Lower lobe of right lung (tissue), 2 donors: ENCODE data around the gene RPTOR. TPM values are rescaled to one million over a fixed set of nuclear protein-coding genes. Genes with fewer than 3 reads are reported as not detected.
"Not testable (repeated sequence)": the region's sequence is repeated elsewhere in the genome, so short reads cannot be mapped to it uniquely, and the experiment has no call there.

Experiments
- ATAC-seq, 2 donors: fragments of 200-7000 bp; cut with Tn5 transposase; one replicate each; pipeline ENCODE4 v1.9.1; 2020 to 2022; ENCODE audit warnings: mild to moderate bottlenecking in 2 of 2, moderate library complexity in 2 of 2
- DNase-seq: peaks from one replicate; pipeline ENCODE4 v3.0.0-alpha.2; 2020
- H3K27ac ChIP-seq: fragments of 200-600 bp; one replicate; pipeline ENCODE4 v1.8.0; 2022
- H3K27me3 ChIP-seq: fragments of 200-600 bp; one replicate; pipeline ENCODE4 v1.8.0; 2022; ENCODE audit warnings: low read depth
- H3K36me3 ChIP-seq: fragments of 200-600 bp; one replicate; pipeline ENCODE4 v1.8.0; 2022; ENCODE audit warnings: mild to moderate bottlenecking
- H3K4me1 ChIP-seq: fragments of 200-600 bp; one replicate; pipeline ENCODE4 v1.8.0; 2022
- H3K4me3 ChIP-seq: fragments of 200-600 bp; one replicate; pipeline ENCODE4 v1.8.0; 2022; ENCODE audit warnings: mild to moderate bottlenecking
- H3K9me3 ChIP-seq: fragments of 200-600 bp; one replicate; pipeline ENCODE4 v1.8.0; 2022
- CTCF ChIP-seq: fragments of 200-600 bp; IDR thresholded peaks from one replicate; pipeline ENCODE4 v1.8.0; 2022; ENCODE audit warnings: antibody characterized with exemption, mild to moderate bottlenecking
- intact Hi-C: fragments of 100-400 bp; cut with DNase I; formaldehyde crosslinking; loops from one replicate; pipeline ENCODE4 v1.11.0; 2022
- total RNA-seq: library from RNA; stranded (reverse); fragmentation: NEBNext Ultra II Directional; extraction: Animal tissue kit (Norgen Biotek cat#: 25700); gene quantifications from one replicate; pipeline ENCODE4 v1.2.1, GENCODE V29; 2021
- donor health status: DM: no; HTN: yes; CAD: no; lungs with severe emphysema.

RPTOR gene
- total RNA-seq, 1 donor from 2014 or later: 34.0 TPM

DNA sequence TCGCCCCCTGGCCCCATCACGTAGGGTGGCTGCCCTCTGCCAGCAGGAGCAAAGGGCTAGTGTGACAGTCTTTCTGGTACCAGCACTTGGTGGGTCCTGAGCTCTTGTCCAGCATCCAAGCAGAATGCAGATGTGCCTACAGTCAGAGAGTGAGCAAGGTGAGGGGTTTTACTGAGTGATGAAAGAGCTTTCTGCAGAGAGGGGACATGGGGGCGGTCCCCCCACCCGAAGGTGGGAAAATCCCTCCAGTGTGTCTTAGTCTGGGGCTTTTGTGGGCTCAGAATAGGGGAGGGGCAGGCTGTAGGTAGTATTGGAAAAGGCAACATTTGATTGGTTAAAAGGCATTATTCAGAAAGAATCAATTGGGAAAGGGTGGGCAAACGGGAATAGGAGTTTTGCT is 152.3 kb downstream of the RPTOR start:
- intact Hi-C loops: no loop called here
- no peaks in the 10 kb centered on the region for H3K4me1 ChIP-seq
- no peaks in the 10 kb centered on the region for H3K36me3 ChIP-seq
- H3K4me3 ChIP-seq: no peak overlapping the region
- no peaks in the 10 kb centered on the region for H3K9me3 ChIP-seq
- H3K27ac ChIP-seq: no peak overlapping the region
- DNase-seq: no peak
- ATAC-seq: no peak
- no peak for TF ChIP-seq CTCF
- H3K27me3 ChIP-seq: no peaks in the 10 kb centered on the region

DNA sequence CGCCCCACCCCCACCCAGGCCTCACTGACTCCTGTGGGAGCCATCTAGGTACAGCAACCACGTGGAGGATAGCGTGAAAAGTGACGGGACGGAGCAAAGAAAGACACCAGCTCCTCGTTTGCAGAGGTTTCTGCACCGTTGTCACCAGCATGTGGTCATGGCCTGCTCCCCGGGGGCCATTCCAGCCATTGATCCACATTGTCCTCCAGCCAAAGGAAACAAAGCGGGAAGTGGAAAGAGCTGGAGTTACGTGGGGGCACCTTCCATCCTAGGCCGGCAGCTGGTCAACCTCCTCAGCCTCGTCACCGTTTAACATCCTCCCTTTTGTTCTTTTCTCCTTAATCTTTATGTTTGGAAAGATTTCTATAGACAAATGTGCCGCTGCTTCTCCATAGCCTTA is 153.7 kb downstream of the RPTOR start:
- no peak overlapping the region for H3K4me3 ChIP-seq
- intact Hi-C loops: no loop called here
- H3K36me3 ChIP-seq: no peaks in the 10 kb centered on the region
- no peak for TF ChIP-seq CTCF
- ATAC-seq (no peak), DNase-seq (no peak)
- no peaks in the 10 kb centered on the region for H3K9me3 ChIP-seq
- no peak overlapping the region for H3K27ac ChIP-seq
- H3K27me3 ChIP-seq: no peaks in the 10 kb centered on the region
- H3K4me1 ChIP-seq: no peaks in the 10 kb centered on the region

DNA sequence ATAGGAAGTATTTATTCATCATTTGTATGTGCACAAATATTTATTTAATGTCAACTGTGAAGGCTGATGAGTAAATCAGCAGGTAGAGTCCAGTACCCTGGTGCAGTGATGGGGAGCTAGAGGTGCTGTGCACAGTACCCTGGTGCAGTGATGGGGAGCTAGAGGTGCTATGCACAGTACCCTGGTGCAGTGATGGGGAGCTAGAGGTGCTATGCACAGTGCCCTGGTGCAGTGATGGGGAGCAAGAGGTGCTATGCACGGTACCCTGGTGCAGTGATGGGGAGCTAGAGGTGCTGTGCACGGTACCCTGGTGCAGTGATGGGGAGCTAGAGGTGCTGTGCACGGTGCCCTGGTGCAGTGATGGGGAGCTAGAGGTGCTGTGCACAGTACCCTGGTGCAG is 154.6 kb downstream of the RPTOR start:
- DNase-seq, ATAC-seq, H3K4me1 ChIP-seq, intact Hi-C loops, H3K9me3 ChIP-seq, H3K27me3 ChIP-seq, H3K27ac ChIP-seq, H3K36me3 ChIP-seq, H3K4me3 ChIP-seq: not testable (repeated sequence)

DNA sequence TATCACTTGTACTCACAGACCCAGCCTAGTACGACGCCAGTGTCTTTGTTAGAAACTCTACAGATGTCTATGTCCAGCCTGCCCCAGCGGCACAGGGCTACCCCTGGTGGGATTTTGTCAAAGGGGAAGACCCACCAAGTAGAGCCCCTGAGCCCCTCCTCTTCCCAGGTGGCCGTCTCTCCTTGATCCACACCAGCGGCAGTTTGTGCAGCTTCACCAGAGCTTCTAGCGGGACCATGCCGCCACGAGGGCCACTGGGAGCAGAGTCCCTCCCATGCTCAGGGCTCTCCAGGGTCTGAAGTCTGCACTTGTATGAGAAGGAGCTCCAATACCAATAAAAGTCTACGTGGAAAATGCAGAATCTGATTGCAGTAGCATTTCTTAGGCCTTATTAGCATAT is 157.1 kb downstream of the RPTOR start:
- no peaks in the 10 kb centered on the region for H3K27me3 ChIP-seq
- H3K27ac ChIP-seq: no peak overlapping the region
- H3K4me1 ChIP-seq: no peaks in the 10 kb centered on the region
- ATAC-seq (no peak), DNase-seq (no peak)
- H3K36me3 ChIP-seq: no peaks in the 10 kb centered on the region
- no peaks in the 10 kb centered on the region for H3K9me3 ChIP-seq
- intact Hi-C loops: no loop called here
- H3K4me3 ChIP-seq: no peak overlapping the region
- TF ChIP-seq CTCF: no peak

GRCh38 chr17:80702315-80703141 is 157.9 kb downstream of the RPTOR start:
- H3K4me1 ChIP-seq: no peaks in the 10 kb centered on the region
- H3K4me3 ChIP-seq: no peak overlapping the region
- intact Hi-C loops: no loop called here
- no peak overlapping the region for H3K27ac ChIP-seq
- no peaks in the 10 kb centered on the region for H3K27me3 ChIP-seq
- DNase-seq (no peak), ATAC-seq (no peak)
- no peak for TF ChIP-seq CTCF
- no peaks in the 10 kb centered on the region for H3K9me3 ChIP-seq
- H3K36me3 ChIP-seq: no peaks in the 10 kb centered on the region

GRCh38 chr17:80703142-80703478 is 158.5 kb downstream of the RPTOR start:
- H3K27ac ChIP-seq: no peak overlapping the region
- ATAC-seq: no peak
- H3K27me3 ChIP-seq: no peaks in the 10 kb centered on the region

More at GRCh38 chr17:80703142-80703478, 158.5 kb downstream of the RPTOR start:
- no peak for DNase-seq
- H3K4me3 ChIP-seq: no peak overlapping the region
- intact Hi-C loops: no loop called here
- peaks cover 4% of the 10 kb centered on the region for H3K36me3 ChIP-seq
- no peak for TF ChIP-seq CTCF
- no peaks in the 10 kb centered on the region for H3K9me3 ChIP-seq
- no peaks in the 10 kb centered on the region for H3K4me1 ChIP-seq
